NCI-H1105 treated with DMSO at 0.1 percent for 48 hours (cell line): ENCODE data around the gene FGD1.

Experiments
- DNase-seq: peaks from one replicate; lab custom pipeline; 2025; lab: John Stamatoyannopoulos, UW

The FGD1 gene

DNA sequence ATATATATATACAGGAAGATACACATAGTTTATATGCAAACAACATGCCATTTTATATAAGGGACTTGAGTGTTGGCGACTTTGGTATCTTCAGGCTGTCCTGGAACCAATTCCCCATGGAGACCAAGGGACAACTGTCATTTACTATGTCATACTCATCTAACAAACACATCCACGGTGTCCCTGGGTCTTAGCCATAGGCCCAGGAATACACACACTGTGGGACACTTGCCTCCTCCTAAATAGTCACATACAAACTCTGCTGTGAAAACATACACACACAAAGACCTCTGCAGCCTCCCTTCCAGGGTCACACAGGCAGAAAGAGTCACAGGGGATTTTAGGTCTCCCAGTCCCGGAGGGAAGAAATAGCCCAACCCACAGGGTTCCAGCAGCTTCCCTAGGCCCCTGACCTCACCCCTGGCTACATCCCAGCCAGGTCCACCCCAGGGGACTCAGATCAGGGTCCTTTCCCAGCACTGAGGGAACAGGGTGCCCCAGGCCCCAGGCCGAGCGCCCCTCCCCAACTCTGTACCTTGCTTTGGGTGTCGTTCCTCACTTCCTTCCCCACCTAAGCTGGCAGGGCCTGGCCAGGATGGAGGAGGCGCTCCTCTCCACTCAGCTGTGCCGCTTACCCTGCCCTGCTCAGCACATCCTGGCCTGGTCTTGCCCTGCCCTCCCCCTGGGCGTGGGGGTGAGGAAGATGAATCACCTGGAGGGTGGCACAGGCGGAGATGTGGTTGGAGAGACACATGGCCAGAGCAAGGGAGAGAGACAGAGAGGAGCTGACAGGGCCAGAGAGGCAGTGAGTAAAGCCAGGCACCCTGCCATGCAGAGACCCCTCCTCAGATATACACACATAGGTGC, 21.8 kb downstream of the FGD1 start:
- DNase-seq, result no peak

DNA sequence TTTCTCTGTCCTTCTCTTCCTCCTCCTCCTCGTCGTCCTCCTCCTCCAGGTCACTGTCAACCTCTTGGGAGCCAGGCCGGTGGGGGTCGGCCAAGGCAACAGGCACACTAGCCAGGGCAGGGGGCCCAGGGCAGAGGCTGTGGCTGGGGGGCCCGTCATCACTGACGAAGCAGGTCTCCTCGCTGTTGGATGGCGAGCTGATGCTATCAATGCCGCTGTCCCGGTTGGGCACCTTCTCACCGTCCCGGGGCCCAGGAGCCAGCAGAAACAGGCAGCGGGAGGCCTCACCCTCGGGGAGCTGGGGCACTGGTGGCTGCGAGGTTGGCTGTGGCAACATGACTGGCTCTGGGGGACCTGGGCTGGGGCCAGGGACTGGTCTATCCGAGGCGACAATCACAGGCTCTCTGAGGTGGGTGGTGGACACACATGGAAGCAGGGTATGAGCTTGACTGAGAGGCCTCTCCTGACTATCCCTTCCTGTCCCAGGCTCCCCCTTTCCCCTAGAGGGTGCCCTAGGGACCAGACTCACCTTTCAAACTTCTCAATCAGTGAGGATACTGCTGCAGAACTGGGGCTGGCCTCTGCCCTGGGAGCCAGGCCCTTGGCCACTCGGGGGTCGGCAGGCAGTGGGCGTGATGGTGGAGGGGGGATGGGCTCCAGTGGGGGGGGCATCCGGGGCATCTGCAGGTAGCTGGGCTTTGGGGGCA, 25.8 kb downstream of the FGD1 start:
- DNase-seq, result no peak

DNA sequence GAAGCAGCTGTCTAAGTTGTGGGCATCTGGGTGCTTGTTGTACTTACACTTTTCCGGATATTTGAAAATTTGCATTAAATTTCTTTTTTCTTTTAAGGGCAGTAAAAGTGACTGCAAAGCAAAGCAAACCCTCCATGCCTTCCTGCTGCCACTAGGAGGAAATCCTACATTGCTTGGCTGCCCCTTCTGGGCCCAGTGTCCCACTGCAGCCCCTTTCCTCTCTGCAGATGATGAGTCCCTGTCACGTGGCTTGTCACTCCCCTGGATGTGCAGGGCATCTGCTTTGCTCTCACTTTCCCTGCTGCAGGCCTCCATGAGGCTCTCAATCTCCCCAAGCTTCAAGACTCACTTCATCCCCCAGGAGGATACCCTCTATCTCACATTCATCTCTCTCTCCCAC, 43.1 kb downstream of the FGD1 start:
- DNase-seq, result no peak

DNA sequence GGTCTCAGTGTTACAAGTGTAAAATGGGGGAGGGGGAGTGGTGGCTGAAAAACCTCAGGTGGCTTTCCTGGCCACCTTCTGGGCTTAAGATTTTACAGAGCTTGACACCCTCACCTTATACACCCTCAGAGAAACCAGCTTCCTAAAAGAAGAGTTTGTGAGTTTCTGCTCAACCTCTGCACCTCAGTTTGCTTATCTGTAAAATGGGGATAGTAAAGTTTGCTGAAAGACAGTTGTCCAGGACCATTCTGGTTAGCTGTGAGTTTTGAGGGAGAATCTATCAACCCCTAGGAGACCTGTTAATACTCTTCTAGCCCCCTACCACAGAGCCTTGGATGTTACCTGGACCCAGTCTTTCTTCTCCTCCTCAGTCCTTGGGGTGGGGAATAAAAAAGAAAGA, 46.1 kb downstream of the FGD1 start:
- DNase-seq, result no peak

DNA sequence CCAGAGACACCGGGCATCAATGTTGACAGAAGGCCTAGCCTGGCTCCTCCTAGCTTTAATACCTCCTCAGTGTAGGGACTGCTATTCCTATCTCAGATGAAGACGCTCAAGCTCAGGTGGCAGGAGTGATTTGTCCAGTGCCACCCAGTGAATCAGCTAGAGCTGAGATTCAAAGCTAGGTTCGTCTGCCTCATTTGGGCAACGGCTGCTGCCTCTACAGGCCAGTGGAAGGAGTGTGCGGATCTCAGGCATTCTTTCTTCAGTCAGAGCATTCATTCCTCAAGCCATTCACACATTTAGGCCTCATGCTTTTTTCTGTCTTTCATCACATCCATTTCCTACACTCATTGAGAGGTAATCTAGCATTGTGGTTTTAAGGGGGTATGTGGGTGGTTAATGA, 48.6 kb downstream of the FGD1 start:
- no peak for DNase-seq

DNA sequence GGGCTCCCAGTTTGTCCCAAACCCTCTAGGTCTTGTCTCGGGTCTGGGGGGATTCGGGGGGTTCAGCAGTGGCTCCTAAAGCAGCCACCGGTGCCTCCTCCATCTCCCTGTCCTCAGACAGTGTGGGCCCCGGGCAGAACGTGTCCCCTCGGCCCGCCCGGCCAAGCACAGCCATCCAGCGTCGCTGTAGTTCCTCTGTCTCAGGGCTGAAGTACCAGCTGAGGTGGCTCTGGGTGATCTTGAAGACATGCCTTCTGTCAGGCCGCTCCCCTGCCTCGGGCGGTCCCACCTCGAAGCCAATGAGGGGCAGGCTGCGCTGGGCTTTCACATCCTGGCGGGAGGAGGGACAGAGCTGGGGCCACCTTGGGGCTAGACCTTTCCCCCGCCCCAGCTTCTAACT, 50.0 kb downstream of the FGD1 start:
- DNase-seq, result no peak

DNA sequence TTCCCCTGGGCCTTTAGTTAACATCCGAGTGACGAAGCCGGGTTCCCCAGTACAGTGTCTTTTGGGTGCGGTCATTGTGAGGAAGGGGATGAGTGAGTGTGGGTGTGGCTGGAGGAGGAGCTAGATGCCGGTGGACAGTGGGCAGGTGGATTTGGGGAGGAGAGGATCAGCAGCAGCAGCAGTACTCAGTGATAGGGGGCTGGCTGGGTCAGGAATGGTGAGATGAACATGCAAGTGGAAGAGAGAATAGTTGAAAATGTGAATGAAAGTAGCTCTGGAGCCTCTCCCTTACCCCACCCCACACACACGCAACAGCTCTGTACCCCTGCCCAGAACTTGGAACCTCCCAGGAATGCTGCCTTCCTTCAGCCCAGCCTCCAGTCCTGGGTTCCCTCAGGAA, 51.3 kb downstream of the FGD1 start:
- DNase-seq, result no peak

DNA sequence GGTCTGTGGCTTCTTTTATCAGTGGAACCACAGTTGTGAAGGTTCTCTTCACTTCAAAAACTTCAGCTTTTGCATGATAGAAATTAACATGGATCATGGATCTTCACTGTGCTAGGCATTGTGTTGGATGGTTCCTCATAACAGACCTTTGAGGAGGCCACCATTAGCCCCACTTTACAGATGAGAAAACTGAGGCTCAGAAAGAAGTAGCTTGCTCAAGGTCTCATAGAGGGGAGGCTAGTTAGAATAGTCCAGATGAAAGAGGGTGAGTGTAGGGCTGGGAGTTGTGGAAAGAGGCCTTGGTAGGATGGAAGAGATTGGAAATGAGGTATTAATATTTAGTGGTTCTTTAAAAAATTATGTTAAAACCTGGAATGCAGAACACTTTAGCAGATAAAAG, 53.2 kb downstream of the FGD1 start:
- no peak for DNase-seq

DNA sequence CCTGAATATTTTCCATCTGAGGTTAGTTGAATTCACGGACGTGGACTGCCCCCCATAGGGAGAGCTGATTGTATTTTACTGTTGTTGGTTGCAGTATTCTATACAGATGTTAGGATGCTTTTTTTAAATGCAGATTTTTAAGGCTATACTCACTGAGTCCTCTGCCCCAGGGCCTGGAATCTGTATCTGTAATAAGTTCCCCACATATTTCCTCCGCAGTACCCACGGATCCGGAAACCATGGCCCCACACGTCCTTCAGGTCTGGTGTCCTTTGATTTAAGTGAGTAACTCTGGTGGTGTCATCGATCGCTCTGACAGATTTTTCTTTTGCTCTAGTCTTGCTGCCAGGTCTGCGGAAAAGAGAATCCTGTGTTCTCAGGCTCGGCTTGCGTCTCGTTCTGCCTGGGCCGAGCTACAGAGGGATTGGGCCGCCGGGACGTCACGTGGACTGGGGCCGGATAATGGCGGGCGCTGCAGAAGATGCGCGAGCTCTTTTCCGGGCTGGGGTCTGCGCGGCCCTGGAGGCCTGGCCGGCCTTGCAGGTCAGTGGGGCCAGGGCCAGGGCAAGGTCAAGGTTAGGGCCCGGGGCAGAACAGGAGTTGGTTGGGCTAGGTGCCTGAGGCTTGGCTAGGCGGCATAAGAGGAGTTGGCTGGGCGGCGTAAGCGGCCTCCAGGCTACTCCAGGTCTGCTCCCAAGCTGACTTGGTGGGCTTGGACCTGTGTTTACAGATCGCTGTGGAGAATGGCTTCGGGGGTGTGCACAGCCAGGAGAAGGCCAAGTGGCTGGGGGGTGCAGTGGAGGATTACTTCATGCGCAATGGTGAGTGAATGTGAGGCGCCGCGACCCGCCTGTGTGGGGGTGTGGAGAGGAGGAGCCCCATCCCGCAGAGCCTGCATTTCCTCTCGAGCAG, 55.8 kb downstream of the FGD1 start, which contains the start of gene TSR2:
TSR2 (plus strand) TSS at position 445 of the 912 bp plus-strand sequence; CDS start at position 463, 18 bp downstream.
- peak; percentile 83 for DNase-seq

DNA sequence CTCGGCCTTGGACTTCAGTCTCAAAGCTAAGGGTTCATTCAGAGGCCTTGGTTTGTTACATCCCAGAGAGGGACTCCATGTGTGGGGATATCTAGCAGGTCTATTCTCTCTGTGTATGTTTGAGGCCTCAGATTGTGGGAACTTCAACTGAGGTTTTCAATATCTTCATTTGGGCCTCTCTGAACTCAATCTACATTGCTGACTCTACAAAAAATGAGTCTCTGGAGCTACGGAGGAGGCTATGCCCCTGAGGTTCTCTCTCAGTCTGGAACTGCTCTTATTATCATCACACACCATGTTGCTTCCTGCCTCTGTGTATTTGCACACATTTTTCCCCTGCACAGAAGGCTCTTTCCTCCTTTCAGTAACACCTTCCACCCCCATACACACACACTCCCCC, 60.9 kb downstream of the FGD1 start:
- DNase-seq, result no peak

DNA sequence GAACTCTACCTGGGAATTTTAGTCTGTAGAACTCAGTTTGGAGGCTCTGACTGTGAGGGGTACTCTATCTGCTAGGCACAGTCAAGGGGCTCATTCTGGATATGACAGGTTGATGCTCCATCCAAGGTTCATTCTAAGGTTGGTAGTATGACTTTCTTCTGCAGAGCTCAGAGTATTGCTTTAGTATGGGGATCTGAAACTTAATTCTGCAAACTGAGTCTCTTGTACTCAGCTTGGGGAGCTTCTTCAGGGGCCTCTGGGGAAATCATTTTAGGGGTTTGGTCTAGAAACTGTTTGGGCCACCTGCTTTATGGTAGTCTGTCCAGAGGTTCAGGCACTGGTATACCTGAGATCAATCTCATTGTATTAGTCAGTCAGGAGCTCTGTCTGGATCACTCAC, 65.5 kb downstream of the FGD1 start:
- no peak for DNase-seq

DNA sequence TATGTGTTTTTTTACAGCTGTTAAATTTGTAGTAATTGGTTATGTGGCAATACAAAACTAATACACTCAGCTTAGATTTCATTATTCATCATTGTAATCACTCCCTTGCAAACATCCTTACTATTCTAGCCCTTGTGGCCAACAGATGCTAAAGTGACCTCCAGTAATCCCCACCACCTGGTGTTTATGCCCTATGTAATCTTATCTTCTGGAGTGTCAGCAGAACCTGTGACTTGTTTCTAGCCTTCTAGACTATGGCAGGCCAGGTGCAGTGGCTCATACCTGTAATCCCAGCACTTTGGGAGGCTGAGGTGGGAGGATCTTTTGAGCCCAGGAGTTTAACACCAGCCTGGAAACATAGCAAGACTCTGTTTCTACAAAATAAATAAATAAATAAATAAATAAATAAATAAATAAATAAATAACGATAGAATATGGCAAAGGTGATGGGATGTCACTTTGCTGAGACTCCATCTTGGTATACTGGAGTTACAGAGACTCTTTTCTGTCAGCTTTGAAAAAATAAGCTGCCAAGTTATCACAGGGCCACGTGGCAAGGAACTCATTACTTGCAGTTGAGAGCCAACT, 68.1 kb downstream of the FGD1 start:
- DNase-seq, result no peak

DNA sequence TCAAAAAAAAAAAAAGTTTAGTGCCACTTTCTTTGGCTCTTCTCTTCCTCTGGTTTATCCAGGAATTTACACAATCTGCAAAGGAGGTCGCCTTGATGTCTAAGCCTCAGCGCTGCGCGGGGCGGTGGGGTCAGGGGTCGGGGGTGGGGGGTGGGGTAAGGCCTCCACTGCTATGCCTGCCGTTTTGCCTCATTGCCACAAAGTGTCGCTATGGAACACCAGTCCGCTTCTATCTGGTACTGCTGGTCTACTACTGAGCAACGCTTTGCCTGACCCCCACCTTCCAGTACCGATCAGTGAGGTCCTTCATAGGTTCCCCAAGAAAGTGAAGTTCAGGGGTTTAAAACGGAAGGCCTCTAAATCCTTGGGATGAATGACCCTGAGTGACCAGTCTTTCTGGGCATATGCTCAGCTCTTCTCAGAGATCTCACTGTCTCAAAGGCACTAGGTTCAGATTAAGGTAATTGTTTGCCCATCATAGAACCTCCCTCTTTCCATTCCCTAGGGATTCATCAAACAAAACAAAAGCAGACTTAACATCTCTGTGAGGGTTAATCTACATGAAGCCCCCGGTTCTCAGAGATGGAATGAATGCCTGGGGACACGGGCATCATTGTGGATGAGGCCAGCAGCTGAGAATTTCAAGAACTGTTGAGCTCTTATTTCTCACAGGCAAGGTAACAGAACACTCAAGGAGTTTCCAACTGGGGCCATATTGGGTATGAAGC, 72.7 kb downstream of the FGD1 start:
- no peak for DNase-seq

DNA sequence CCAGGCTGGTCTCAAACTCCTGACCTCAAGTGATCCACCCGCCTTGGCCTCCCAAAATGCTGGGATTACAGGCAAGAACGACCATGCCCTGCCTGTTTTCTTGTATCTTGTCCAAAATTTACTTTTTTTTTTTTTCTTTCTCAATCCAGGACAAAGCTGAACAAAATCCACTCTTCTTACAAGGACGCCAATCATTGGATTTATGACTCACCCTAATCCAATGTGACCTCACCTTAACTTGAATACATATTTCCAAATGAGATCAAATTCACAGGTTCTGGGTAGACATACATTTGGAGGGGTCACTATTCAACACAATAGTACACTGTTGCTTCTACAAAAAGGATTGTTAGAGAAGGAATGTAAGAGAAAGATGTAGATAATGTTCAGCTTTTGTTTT, 73.9 kb downstream of the FGD1 start:
- DNase-seq, result no peak

DNA sequence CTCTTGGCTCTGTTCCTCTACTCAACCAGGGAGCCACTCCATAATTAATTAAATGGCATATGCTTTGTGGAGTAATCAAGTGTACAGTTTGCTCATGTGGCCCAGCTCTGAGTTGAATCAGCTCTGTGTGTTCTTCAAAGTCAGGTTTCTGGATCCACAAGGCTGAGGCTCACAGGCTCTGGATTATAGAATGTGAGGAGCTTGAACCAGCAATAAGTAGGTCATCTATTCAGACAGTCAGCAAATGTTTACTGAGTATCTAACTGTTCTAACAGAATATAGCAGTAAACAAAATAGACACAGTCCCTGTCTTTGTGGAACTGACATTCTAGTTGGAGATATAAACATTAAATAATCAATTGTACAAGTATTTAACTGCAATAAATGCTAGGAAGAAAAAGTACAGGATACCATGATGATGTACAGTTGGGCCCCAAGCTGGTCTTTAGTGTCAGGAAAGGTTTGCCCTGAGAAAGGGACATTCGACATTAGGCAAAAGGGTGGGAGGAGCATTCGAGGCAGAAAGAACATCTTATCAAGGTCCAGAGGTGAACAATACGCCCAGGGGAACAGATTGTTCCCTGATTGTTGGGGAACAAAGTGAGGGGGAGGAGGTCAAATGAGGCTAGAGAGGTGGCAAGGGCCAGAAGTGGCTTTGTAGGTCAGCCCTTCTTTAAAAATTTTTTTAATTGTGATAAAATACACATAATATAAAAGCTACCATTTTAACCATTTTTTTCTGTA, 76.3 kb downstream of the FGD1 start:
- no peak for DNase-seq

DNA sequence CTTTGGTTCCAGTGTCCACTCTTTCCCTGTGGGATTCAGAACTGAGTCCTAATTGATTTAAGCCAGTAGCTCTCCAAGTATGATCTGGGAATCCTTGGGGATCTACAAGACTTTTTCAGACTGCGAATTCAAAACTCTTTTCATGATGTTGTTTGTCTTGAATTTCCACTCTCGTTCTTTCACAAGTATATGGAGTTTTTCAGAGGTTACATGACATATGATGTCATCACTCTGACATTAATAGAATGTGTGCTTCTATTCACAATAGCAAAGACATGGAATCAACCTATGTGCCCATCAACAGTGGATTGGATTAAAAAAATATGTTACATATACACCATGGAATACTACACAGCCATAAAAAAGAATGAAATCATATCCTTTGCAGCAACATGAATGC, 79.1 kb downstream of the FGD1 start:
- no peak for DNase-seq

DNA sequence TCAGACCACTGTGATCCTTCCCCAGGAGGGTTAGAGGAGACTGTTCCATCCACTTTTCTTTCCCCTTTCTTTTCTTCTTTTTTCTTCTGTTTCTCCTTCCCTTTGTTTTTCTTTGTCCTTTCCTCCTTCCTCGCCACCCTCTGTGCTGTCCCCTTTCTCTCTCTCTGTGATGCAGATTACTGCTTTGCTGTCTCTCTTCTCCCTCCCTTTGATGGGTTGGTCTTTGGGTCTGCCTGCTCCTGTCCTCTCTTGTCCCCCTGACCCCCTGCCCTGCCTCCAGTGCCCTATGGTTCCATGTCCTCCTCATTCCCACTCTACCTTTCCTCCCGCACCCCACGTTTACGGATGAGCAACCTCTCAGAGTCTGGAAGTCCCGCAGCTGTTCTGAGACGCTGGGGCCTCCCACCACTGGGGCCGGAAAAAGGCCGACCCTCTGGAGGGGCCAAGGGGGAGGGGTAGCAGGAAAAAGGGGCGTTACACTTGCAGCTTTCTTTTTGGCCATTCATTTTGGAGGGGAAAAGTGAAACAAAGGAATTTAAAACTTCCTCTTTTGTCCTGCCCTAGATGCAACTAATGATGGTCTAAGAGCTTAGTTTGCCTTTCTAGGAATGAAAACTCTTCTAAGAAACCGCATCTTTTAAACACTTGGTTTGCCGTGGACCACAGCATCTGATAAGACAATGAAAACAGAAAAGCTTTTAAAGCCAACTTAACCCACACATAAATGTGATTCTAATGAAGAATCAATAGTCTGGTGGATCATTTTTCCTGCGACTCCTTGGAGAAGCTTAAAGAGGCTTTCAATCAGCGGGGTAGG, 80.3 kb downstream of the FGD1 start:
- no peak for DNase-seq

DNA sequence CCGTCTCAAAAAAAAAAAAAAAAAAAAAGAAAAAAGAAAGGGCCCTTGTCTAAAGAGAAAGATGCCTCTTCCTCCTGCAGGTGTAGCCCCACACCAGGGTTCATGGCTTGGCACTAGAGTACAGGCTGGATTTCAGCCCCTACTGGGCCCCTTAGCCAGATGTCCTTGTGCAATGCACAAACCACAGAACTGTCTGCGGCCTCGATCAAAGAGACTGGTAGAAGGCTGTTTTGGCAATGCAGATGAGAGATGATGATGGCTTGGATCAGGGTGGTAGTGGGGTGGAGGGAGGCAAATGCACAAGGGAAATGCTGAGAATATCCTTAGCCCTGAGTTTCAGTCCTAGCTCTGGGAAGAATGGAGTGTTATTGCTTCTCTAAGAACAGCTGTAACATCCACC, 82.3 kb downstream of the FGD1 start:
- no peak for DNase-seq

DNA sequence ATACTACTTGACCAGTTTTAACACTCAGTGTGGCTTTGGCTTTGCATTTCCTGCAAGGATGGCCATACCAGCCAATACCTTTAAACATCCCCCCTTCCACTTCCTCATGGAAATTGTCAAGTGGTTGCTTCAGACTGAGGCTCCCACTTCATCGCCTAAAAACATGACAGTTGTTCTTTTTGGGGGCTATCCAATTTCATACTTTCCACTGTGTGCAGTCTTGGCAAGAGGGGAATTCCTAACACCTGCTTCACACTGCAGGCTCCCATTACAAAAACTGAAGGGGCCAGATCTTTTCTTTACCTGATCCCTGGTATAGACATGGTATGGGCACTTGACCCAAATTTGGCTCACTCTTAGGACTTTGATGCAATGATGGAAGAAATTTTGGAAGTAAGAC, 84.3 kb downstream of the FGD1 start:
- DNase-seq, result peak; percentile 8

DNA sequence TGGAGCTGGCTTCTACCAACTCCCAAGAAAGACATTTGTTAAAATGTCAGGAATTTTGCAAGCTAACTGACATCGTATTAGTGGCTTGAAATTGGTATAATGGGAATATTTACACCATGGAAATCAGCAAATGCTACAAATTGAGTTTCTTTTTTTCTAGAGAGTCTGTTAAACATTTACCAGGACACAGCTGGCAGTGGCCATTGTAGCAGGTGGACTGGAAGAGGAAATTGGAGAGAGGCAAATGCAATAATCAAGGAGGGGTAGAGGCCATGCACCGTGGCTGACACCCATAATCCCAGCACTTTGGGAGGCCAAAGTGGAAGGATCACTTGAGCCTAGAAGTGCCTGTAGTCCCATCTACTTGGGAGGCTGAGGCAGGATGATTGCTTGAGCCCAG, 88.8 kb downstream of the FGD1 start:
- no peak for DNase-seq
